ENCODE results near the gene SPATA21. TPM values are rescaled to one million over a fixed set of nuclear protein-coding genes. Genes with fewer than 3 reads are reported as not detected.

Gene SPATA21
- total RNA-seq, 1 experiment from 2014 or later = not detected

GRCh38 chr1:16461681-16462080, 24.5 kb upstream of the SPATA21 start:
- Mint-ChIP-seq H3K4me3 (no peak overlapping the region), H3K4me1 (peaks cover 3 to 7% of the 10 kb centered on the region in 2 experiments; a peak in 2 of 4 replicates), H3K9me3 (no peaks in the 10 kb centered on the region), H3K27ac (no peak overlapping the region), H3K27me3 (ENCODE audit: low read depth) (no peaks in the 10 kb centered on the region), H3K36me3 (ENCODE audit: insufficient read depth in 1 of 3, low read depth in 3 of 3) (peaks cover 16 to 50% (median 36%) of the 10 kb centered on the region in 3 experiments)
- H2AK5ac ChIP-seq (ENCODE audit: insufficient read length, low read length) = no peak overlapping the region
- H4K91ac ChIP-seq (ENCODE audit: insufficient read length, low read depth, low read length) = no peak overlapping the region
- H3K14ac ChIP-seq (ENCODE audit: insufficient read depth, low read length) = no peak overlapping the region
- no peak overlapping the region for H4K8ac ChIP-seq (replicated peaks; ENCODE audit: insufficient read length, low read depth, low read length)
- H3K9ac ChIP-seq (ENCODE audit: extremely low read depth, insufficient read length, low read length) = no peak overlapping the region
- DNase-seq = no peak
- H3K4ac ChIP-seq (ENCODE audit: low read depth, low read length) = no peak overlapping the region
- no peak overlapping the region for H3K56ac ChIP-seq (ENCODE audit: insufficient read length, low read depth, low read length)
- no peaks in the 10 kb centered on the region for H3K27me3 ChIP-seq (ENCODE audit: insufficient read depth, low read length)
- no peak overlapping the region for H2BK15ac ChIP-seq (ENCODE audit: low read depth, low read length)
- no peak overlapping the region for H2BK120ac ChIP-seq (ENCODE audit: low read depth, low read length, poor library complexity, severe bottlenecking)
- no peak overlapping the region for H2AFZ ChIP-seq (ENCODE audit: low read length)
- H4K20me1 ChIP-seq (ENCODE audit: control insufficient read depth, insufficient read depth, insufficient read length) = no peaks in the 10 kb centered on the region
- no peak overlapping the region for H3K27ac ChIP-seq (ENCODE audit: insufficient read length, low read depth, low read length)
- H3K79me1 ChIP-seq (ENCODE audit: insufficient read depth, low read depth, low read length, poor library complexity, severe bottlenecking) = no peaks in the 10 kb centered on the region
- H3K18ac ChIP-seq (ENCODE audit: insufficient read length, low read depth, low read length) = no peak overlapping the region
- WGBS (ENCODE audit: extremely low coverage, insufficient read length, low lambda C conversion rate) = no CpG with 5 or more reads among the region's 3 CpGs
- no peak for TF ChIP-seq CTCF (conservative IDR thresholded peaks at IDR 0.05)
- H3K4me2 ChIP-seq (ENCODE audit: insufficient read depth, insufficient read length, low read length) = no peak overlapping the region
- no peak overlapping the region for H2BK5ac ChIP-seq (ENCODE audit: insufficient read length, low read length)
- H3K23ac ChIP-seq (ENCODE audit: insufficient read length, low read depth, low read length) = no peak overlapping the region
- no peak overlapping the region for H3T11ph ChIP-seq (ENCODE audit: low read length)
- no peak overlapping the region for H2BK20ac ChIP-seq (ENCODE audit: low read depth, low read length, poor library complexity, severe bottlenecking)
- no peaks in the 10 kb centered on the region for H3K79me2 ChIP-seq (ENCODE audit: insufficient read depth, low read length)
- H2BK12ac ChIP-seq (ENCODE audit: insufficient read length, low read depth, low read length) = no peak overlapping the region
- H4K5ac ChIP-seq (ENCODE audit: insufficient read length, low read depth, low read length) = no peak overlapping the region
- H3K4me1 ChIP-seq (ENCODE audit: insufficient read depth, low read length) = no peaks in the 10 kb centered on the region
- H3K9me3 ChIP-seq (ENCODE audit: control insufficient read depth, low read depth, low read length) = no peaks in the 10 kb centered on the region
- H3K23me2 ChIP-seq (ENCODE audit: insufficient read length, low read depth, low read length, poor library complexity, severe bottlenecking) = no peaks in the 10 kb centered on the region
